BLaER1 treated with 17β-estradiol and CSF1 and Interleukin-3, amounts not matched to agents 10 nM and 100 nM (cell line): Measurements from ENCODE around the gene SMYD2.
A peak's percentile ranks its signal among the peaks of the same experiment; 100 is the strongest.

Experiments used
- H3K27ac ChIP-seq, 11 experiments: shearing (Covaris generic); formaldehyde crosslinking; 2 replicates each; pipeline ENCODE4 v1.8.1; 2022
- H3K27me3 ChIP-seq, 11 experiments: shearing (Covaris generic); formaldehyde crosslinking; 2 replicates each; pipeline ENCODE4 v1.8.1; 2022
- H3K36me3 ChIP-seq, 11 experiments: shearing (Covaris generic); formaldehyde crosslinking; 2 replicates each; pipeline ENCODE4 v1.8.1; 2022
- H3K4me1 ChIP-seq, 10 experiments: shearing (Covaris generic); formaldehyde crosslinking; 2 replicates each; pipeline ENCODE4 v1.8.1; 2022
- H3K4me2 ChIP-seq, 11 experiments: shearing (Covaris generic); formaldehyde crosslinking; 2 replicates each; pipeline ENCODE4 v1.8.1; 2022
- H3K4me3 ChIP-seq, 10 experiments: shearing (Covaris generic); formaldehyde crosslinking; 2 replicates each; pipeline ENCODE4 v1.8.1; 2022
- H3K9ac ChIP-seq, 11 experiments: shearing (Covaris generic); formaldehyde crosslinking; 2 replicates each; pipeline ENCODE4 v1.8.1; 2022
- H3K9me3 ChIP-seq, 11 experiments: shearing (Covaris generic); formaldehyde crosslinking; replicated peaks in 1 of 11; 2 replicates each; pipeline ENCODE4 v1.8.1; 2022
- H4K20me1 ChIP-seq, 11 experiments: shearing (Covaris generic); formaldehyde crosslinking; 2 replicates each; pipeline ENCODE4 v1.8.1; 2022
- Cebpa-rat ChIP-seq, 11 experiments: shearing (Covaris generic); IDR thresholded peaks; 2 replicates each; pipeline ENCODE4 v1.8.1; 2022

SMYD2 gene

GRCh38 chr1:214248311-214249085 lies 32.5 kb upstream of the SMYD2 start:
- peak overlapping the region in 4 of 11 experiments; percentile 16 to 38 (median 24); a peak in 4 of 22 replicates for H3K27ac ChIP-seq
- peaks cover 0 to 28% (median 25%) of the 10 kb centered on the region in 10 experiments; a peak in 17 of 20 replicates for H3K4me1 ChIP-seq
- no peaks in the 10 kb centered on the region for H3K36me3 ChIP-seq
- no peak overlapping the region for H3K9ac ChIP-seq
- H4K20me1 ChIP-seq: no peaks in the 10 kb centered on the region
- H3K27me3 ChIP-seq: no peaks in the 10 kb centered on the region
- no peaks in the 10 kb centered on the region for H3K9me3 ChIP-seq
- peak overlapping the region in 9 of 11 experiments; percentile 36 to 75 (median 67); a peak in 18 of 22 replicates for H3K4me2 ChIP-seq
- H3K4me3 ChIP-seq: 0 out of 20 replicates have a peak overlapping the region, but pooled peaks of 1 of the 10 experiments have one; percentile 2
- no peak for TF ChIP-seq Cebpa-rat (IDR thresholded peaks at IDR 0.05)

- no peak for TF ChIP-seq Cebpa-rat (IDR thresholded peaks at IDR 0.05)
- Histone ChIP-seq H3K4me1 (peaks cover 0 to 28% (median 25%) of the 10 kb centered on the region in 10 experiments; a peak in 17 of 20 replicates), H3K27me3 (no peaks in the 10 kb centered on the region), H3K4me2 (peak overlapping the region in 3 of 11 experiments; percentile 67 to 75 (median 67); a peak in 5 of 22 replicates), H3K36me3 (no peaks in the 10 kb centered on the region), H3K27ac (no peak overlapping the region), H3K9ac (no peak overlapping the region), H3K4me3 (no peak overlapping the region), H4K20me1 (no peaks in the 10 kb centered on the region), H3K9me3 (no peaks in the 10 kb centered on the region)
These were observed 31.3 kb upstream of the SMYD2 start for GRCh38 chr1:214249651-214250050.

GRCh38 chr1:214251354-214251753 lies 29.6 kb upstream of the SMYD2 start:
- Histone ChIP-seq H3K36me3 (no peaks in the 10 kb centered on the region), H4K20me1 (no peaks in the 10 kb centered on the region), H3K9me3 (peaks cover 6 to 11% (median 8%) of the 10 kb centered on the region in 11 experiments; a peak in 14 of 22 replicates), H3K4me2 (no peak overlapping the region), H3K4me3 (no peak overlapping the region), H3K27me3 (no peaks in the 10 kb centered on the region), H3K4me1 (peaks cover 0 to 28% (median 25%) of the 10 kb centered on the region in 10 experiments; a peak in 17 of 20 replicates), H3K27ac (no peak overlapping the region), H3K9ac (no peak overlapping the region)
- no peak for TF ChIP-seq Cebpa-rat (IDR thresholded peaks at IDR 0.05)

GRCh38 chr1:214255509-214255908 lies 25.4 kb upstream of the SMYD2 start:
- no peak overlapping the region for H3K9ac ChIP-seq
- no peak overlapping the region for H3K4me2 ChIP-seq
- no peak overlapping the region for H3K27ac ChIP-seq
- no peaks in the 10 kb centered on the region for H4K20me1 ChIP-seq
- H3K27me3 ChIP-seq: no peaks in the 10 kb centered on the region
- no peak for TF ChIP-seq Cebpa-rat (IDR thresholded peaks at IDR 0.05)
- peaks cover 6 to 11% (median 8%) of the 10 kb centered on the region in 11 experiments; a peak in 14 of 22 replicates for H3K9me3 ChIP-seq
- no peak overlapping the region for H3K4me3 ChIP-seq
- H3K4me1 ChIP-seq: peaks cover 12 to 30% (median 27%) of the 10 kb centered on the region in 10 experiments
- no peaks in the 10 kb centered on the region for H3K36me3 ChIP-seq

GRCh38 chr1:214259353-214259977 lies 21.5 kb upstream of the SMYD2 start:
- peaks cover 12 to 44% (median 39%) of the 10 kb centered on the region in 10 experiments for H3K4me1 ChIP-seq
- H3K36me3 ChIP-seq: no peaks in the 10 kb centered on the region
- H3K9me3 ChIP-seq: peaks cover 6 to 11% (median 8%) of the 10 kb centered on the region in 11 experiments; a peak in 14 of 22 replicates
- 0 out of 22 replicates have a peak, but pooled peaks cover 0 to 9% (median 0%) of the 10 kb centered on the region in 11 experiments for H3K27me3 ChIP-seq
- H3K9ac ChIP-seq: peak overlapping the region in 1 of 11 experiments; percentile 27; a peak in 1 of 22 replicates
- H3K27ac ChIP-seq: peak overlapping the region in 8 of 11 experiments; percentile 2 to 60 (median 24); a peak in 12 of 22 replicates
- no peaks in the 10 kb centered on the region for H4K20me1 ChIP-seq
- H3K4me2 ChIP-seq: peak overlapping the region; percentile 45 to 78 (median 71)
- no peak overlapping the region for H3K4me3 ChIP-seq
- no peak for TF ChIP-seq Cebpa-rat (IDR thresholded peaks at IDR 0.05)

GRCh38 chr1:214260561-214261205 lies 20.3 kb upstream of the SMYD2 start:
- no peak overlapping the region for H3K9ac ChIP-seq
- no peaks in the 10 kb centered on the region for H3K36me3 ChIP-seq
- no peak overlapping the region for H3K4me3 ChIP-seq
- peaks cover 2 to 6% (median 4%) of the 10 kb centered on the region in 11 experiments; a peak in 14 of 22 replicates for H3K9me3 ChIP-seq
- peak overlapping the region in 9 of 11 experiments; percentile 18 to 78 (median 43); a peak in 15 of 22 replicates for H3K4me2 ChIP-seq
- H4K20me1 ChIP-seq: no peaks in the 10 kb centered on the region
- no peak for TF ChIP-seq Cebpa-rat (IDR thresholded peaks at IDR 0.05)
- no peak overlapping the region for H3K27ac ChIP-seq
- peaks cover 12 to 44% (median 39%) of the 10 kb centered on the region in 10 experiments for H3K4me1 ChIP-seq
- 0 out of 22 replicates have a peak, but pooled peaks cover 0 to 9% (median 0%) of the 10 kb centered on the region in 11 experiments for H3K27me3 ChIP-seq

- Histone ChIP-seq H3K4me2 (peak overlapping the region; percentile 18 to 55 (median 32); a peak in 20 of 22 replicates), H3K27me3 (0 out of 22 replicates have a peak, but pooled peaks cover 0 to 9% (median 0%) of the 10 kb centered on the region in 11 experiments)
- TF ChIP-seq Cebpa-rat (IDR thresholded peaks at IDR 0.05): no peak
These were observed 19.5 kb upstream of the SMYD2 start for GRCh38 chr1:214261206-214262123.

GRCh38 chr1:214264196-214264595 lies 16.8 kb upstream of the SMYD2 start:
- Histone ChIP-seq H3K27ac (no peak overlapping the region), H3K4me1 (peaks cover 9 to 30% (median 23%) of the 10 kb centered on the region in 10 experiments), H3K36me3 (no peaks in the 10 kb centered on the region), H3K4me2 (peak overlapping the region in 3 of 11 experiments; percentile 6 to 35 (median 19); a peak in 4 of 22 replicates), H3K27me3 (0 out of 22 replicates have a peak, but pooled peaks cover 0 to 9% (median 0%) of the 10 kb centered on the region in 11 experiments), H4K20me1 (no peaks in the 10 kb centered on the region), H3K9ac (no peak overlapping the region), H3K9me3 (no peaks in the 10 kb centered on the region), H3K4me3 (no peak overlapping the region)
- no peak for TF ChIP-seq Cebpa-rat (IDR thresholded peaks at IDR 0.05)

More at GRCh38 chr1:214261206-214262123, 19.5 kb upstream of the SMYD2 start:
- Histone ChIP-seq H3K4me1 (peaks cover 12 to 44% (median 39%) of the 10 kb centered on the region in 10 experiments), H3K9ac (no peak overlapping the region), H3K27ac (no peak overlapping the region), H4K20me1 (no peaks in the 10 kb centered on the region), H3K9me3 (no peaks in the 10 kb centered on the region), H3K4me3 (no peak overlapping the region), H3K36me3 (no peaks in the 10 kb centered on the region)
